Kidney (tissue), 2 donors: ENCODE data around the gene RPS19BP1. TPM values are rescaled to one million over a fixed set of nuclear protein-coding genes. Genes with fewer than 3 reads are reported as not detected.

ENCODE experiments used
- polyA plus RNA-seq: library from polyadenylated mRNA; stranded (reverse); fragments of 350-450 nt; fragmentation: Illumina TruSeq; extraction: RNeasy Lipid Tissue Mini Kit (QIAGEN cat#74804); gene quantifications from one replicate; pipeline ENCODE4 v1.2.3, GENCODE V29; 2014; ENCODE audit warnings: low read depth, low replicate concordance; ENCODE audit not compliant: insufficient read depth
- total RNA-seq: library from RNA; stranded (reverse); fragmentation: NEBNext Ultra II Directional; extraction: Animal tissue kit (Norgen Biotek cat#: 25700); gene quantifications from one replicate; pipeline ENCODE4 v1.2.1, GENCODE V29; 2021
- donor health status: DM: yes; HTN: yes; CAD: no.

The RPS19BP1 gene
- total and polyA plus RNA-seq, 2 donors from 2014 or later: 51.8 to 180 TPM

Other genes starting within 250 kb of the RPS19BP1 start
- gene RPL3, start 213.1 kb downstream of the RPS19BP1 start, total RNA-seq: 1,862 TPM
- gene RPL3, start 213.1 kb downstream of the RPS19BP1 start, polyA plus RNA-seq: 2,443 TPM
- 21.5 TPM for gene SYNGR1, start 182.8 kb downstream of the RPS19BP1 start, total RNA-seq
- 43.0 TPM for gene SYNGR1, start 182.8 kb downstream of the RPS19BP1 start, polyA plus RNA-seq
- 30.9 TPM for gene TAB1, start 133.0 kb downstream of the RPS19BP1 start, total RNA-seq
- gene TAB1, start 133.0 kb downstream of the RPS19BP1 start, polyA plus RNA-seq: 14.4 TPM
- gene MGAT3, start 75.7 kb downstream of the RPS19BP1 start, total RNA-seq: 5.4 TPM
- gene MGAT3, start 75.7 kb downstream of the RPS19BP1 start, polyA plus RNA-seq: 2.7 TPM
- gene MIEF1, start 30.5 kb downstream of the RPS19BP1 start, total RNA-seq: 27.9 TPM
- 13.0 TPM for gene MIEF1, start 30.5 kb downstream of the RPS19BP1 start, polyA plus RNA-seq
- 261 TPM for gene ATF4, start 12.2 kb downstream of the RPS19BP1 start, total RNA-seq
- gene ATF4, start 12.2 kb downstream of the RPS19BP1 start, polyA plus RNA-seq: 293 TPM
- gene CACNA1I, start 38.0 kb upstream of the RPS19BP1 start, total RNA-seq: 0.63 TPM
- not detected for gene CACNA1I, start 38.0 kb upstream of the RPS19BP1 start, polyA plus RNA-seq